CD4-positive, alpha-beta T cell treated with Interleukin-17A for 1 hour (primary cell): ENCODE results near the gene PCDHGC5.

Source experiments
- DNase-seq: peaks from one replicate; pipeline ENCODE4 v3.0.0-alpha.2; 2020

PCDHGC5 gene

GRCh38 chr5:141534492-141535213, 45.8 kb downstream of the PCDHGC5 start:
- no peak for DNase-seq
